ENCODE results near the gene SLC7A9. TPM values are rescaled to one million over a fixed set of nuclear protein-coding genes. Genes with fewer than 3 reads are reported as not detected.
A peak's percentile ranks its signal among the peaks of the same experiment; 100 is the strongest.
"Not testable (repeated sequence)": the region's sequence is repeated elsewhere in the genome, so short reads cannot be mapped to it uniquely, and the experiment has no call there.

The SLC7A9 gene
- total RNA-seq, 1 experiment from 2014 or later, result 0.11 TPM

- ChIA-PET POLR2A (no interaction called here), CTCF (no interaction called here)
- no peak for TF ChIP-seq ARID4B (CRISPR knock-in tag; IDR thresholded peaks at IDR 0.05; ENCODE audit: borderline replicate concordance)
- TF ChIP-seq IRF1 (CRISPR knock-in tag; IDR thresholded peaks at IDR 0.05), result no peak
- no peak for TF ChIP-seq E2F5 (CRISPR knock-in tag; IDR thresholded peaks at IDR 0.05)
- TF ChIP-seq NR2C2 (CRISPR knock-in tag; IDR thresholded peaks at IDR 0.05), result no peak
- Mint-ChIP-seq H3K27me3 (ENCODE audit: low read depth) (no peaks in the 10 kb centered on the region; the same call in 1 of the 2 replicates), H3K4me1 (peaks cover 11% of the 10 kb centered on the region), H3K36me3 (no peaks in the 10 kb centered on the region), H3K9me3 (no peaks in the 10 kb centered on the region), H3K4me3 (no peak overlapping the region), H3K27ac (no peak overlapping the region)
- no peak for DNase-seq (ENCODE audit: low spot score)
- ATAC-seq, result no peak
Observed at GRCh38 chr19:32789429-32789828, 80.1 kb downstream of the SLC7A9 start.

GRCh38 chr19:32787895-32788294 lies 81.7 kb downstream of the SLC7A9 start:
- H3K4me1 Mint-ChIP-seq, result peaks cover 11% of the 10 kb centered on the region
- H3K27ac Mint-ChIP-seq; H3K27me3 Mint-ChIP-seq (ENCODE audit: low read depth); H3K9me3 Mint-ChIP-seq; POLR2A ChIA-PET; H3K36me3 Mint-ChIP-seq; DNase-seq (ENCODE audit: low spot score); ATAC-seq; H3K4me3 Mint-ChIP-seq: not testable (repeated sequence)
- CTCF ChIA-PET, result interaction anchor here (0.6 to 1.8 kb wide), 9 partner anchors 11 to 396 kb away, joined by 3 to 8 read pairs (median 3); no protein-coding TSS in a partner anchor

GRCh38 chr19:32787161-32787813 lies 82.3 kb downstream of the SLC7A9 start:
- not testable (repeated sequence) for H3K27ac Mint-ChIP-seq; H3K4me3 Mint-ChIP-seq; H3K36me3 Mint-ChIP-seq; H3K27me3 Mint-ChIP-seq (ENCODE audit: low read depth)
- peaks cover 11% of the 10 kb centered on the region for H3K4me1 Mint-ChIP-seq
- ATAC-seq (peak; percentile 32; the same call in 1 of the 2 replicates), DNase-seq (ENCODE audit: low spot score) (peak; percentile 63)
- TF ChIP-seq FOXK1 (CRISPR knock-in tag; IDR thresholded peaks at IDR 0.05), result peak; percentile 60; the same call in 1 of the 2 replicates
- peaks cover 10% of the 10 kb centered on the region for H3K9me3 Mint-ChIP-seq
- ChIA-PET CTCF (interaction anchor here (0.6 to 1.8 kb wide), 9 partner anchors 10 to 397 kb away, joined by 3 to 8 read pairs (median 3); no protein-coding TSS in a partner anchor), POLR2A (interaction anchor here (0.9 kb wide), 1 partner anchor 96 kb away, joined by 3 read pairs; no protein-coding TSS in a partner anchor)

GRCh38 chr19:32782089-32782488 lies 87.5 kb downstream of the SLC7A9 start:
- Mint-ChIP-seq H3K36me3 (peaks cover 14% of the 10 kb centered on the region), H3K9me3 (peaks cover 20% of the 10 kb centered on the region), H3K4me1 (peaks cover 18% of the 10 kb centered on the region)
- H3K27me3 Mint-ChIP-seq (ENCODE audit: low read depth); POLR2A ChIA-PET; ATAC-seq; CTCF ChIA-PET; DNase-seq (ENCODE audit: low spot score); H3K27ac Mint-ChIP-seq; H3K4me3 Mint-ChIP-seq: not testable (repeated sequence)

- Mint-ChIP-seq H3K9me3 (peaks cover 20% of the 10 kb centered on the region), H3K27ac (no peak overlapping the region), H3K27me3 (ENCODE audit: low read depth) (no peaks in the 10 kb centered on the region; the same call in 1 of the 2 replicates), H3K4me3 (no peak overlapping the region), H3K4me1 (peaks cover 15% of the 10 kb centered on the region), H3K36me3 (peaks cover 14% of the 10 kb centered on the region)
- no peak for TF ChIP-seq ZNF512 (CRISPR knock-in tag; IDR thresholded peaks at IDR 0.05; ENCODE audit: borderline replicate concordance)
- DNase-seq (ENCODE audit: low spot score) (no peak), ATAC-seq (no peak)
- POLR2A ChIA-PET, result no interaction called here
- CTCF ChIA-PET, result no interaction called here
Observed at GRCh38 chr19:32781280-32781679, 88.3 kb downstream of the SLC7A9 start.

Other genes starting within 250 kb of the SLC7A9 start
- gene ANKRD27, start 194.6 kb downstream of the SLC7A9 start, total RNA-seq (2021), result 48.6 to 55.7 TPM (median 55.4 TPM) in 3 replicates
- gene RGS9BP, start 193.9 kb downstream of the SLC7A9 start, total RNA-seq (2021), result 0.24 to 0.41 TPM (median 0.37 TPM) in 3 replicates
- gene NUDT19, start 177.9 kb downstream of the SLC7A9 start, total RNA-seq (2021), result 2.4 to 3.0 TPM (median 2.7 TPM) in 3 replicates
- gene TDRD12, start 150.0 kb downstream of the SLC7A9 start, total RNA-seq (2021), result 1.3 to 1.8 TPM (median 1.6 TPM) in 3 replicates
- gene CEP89, start 102.2 kb upstream of the SLC7A9 start, total RNA-seq (2021), result 21.1 to 22.5 TPM (median 21.6 TPM) in 3 replicates
- gene FAAP24, start 102.5 kb upstream of the SLC7A9 start, total RNA-seq (2021), result 5.2 to 6.2 TPM (median 5.3 TPM) in 3 replicates
- gene RHPN2, start 195.1 kb upstream of the SLC7A9 start, total RNA-seq (2021), result 21.1 to 26.5 TPM (median 25.8 TPM) in 3 replicates
- 8.6 to 10.7 TPM (median 9.3 TPM) in 3 replicates for gene GPATCH1, start 211.4 kb upstream of the SLC7A9 start, total RNA-seq (2021)

All from WTC11 (cell line).